ENCODE data around the gene ATG12. TPM values are rescaled to one million over a fixed set of nuclear protein-coding genes. Genes with fewer than 3 reads are reported as not detected.

The ATG12 gene
- total and polyA plus RNA-seq, 2 experiments from 2014 or later, result 52.6 to 109 TPM

DNA sequence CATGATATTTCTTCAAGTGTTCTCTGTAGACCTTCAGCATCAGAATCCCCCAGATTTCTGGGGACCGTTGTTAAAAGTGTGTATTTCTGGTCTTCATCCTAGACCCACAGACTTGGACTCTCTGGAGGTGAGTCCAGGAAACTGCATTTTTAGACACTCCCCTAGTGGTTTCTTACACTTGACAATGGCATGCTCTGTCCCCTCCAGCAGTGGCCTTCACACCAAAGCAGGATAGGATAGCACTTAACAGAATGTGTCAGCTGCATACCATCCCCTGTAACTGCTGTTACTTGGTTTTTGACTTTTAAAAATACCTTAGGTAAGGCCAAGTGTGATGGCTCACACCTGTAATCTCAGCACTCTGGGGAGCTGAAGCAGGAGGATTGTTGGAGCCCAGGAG is 45.7 kb downstream of the ATG12 start (continued):
- TF ChIP-seq ZNF462 (CRISPR knock-in tag; IDR thresholded peaks at IDR 0.05) (no peak), POLR2AphosphoS5 (IDR thresholded peaks at IDR 0.05; ENCODE audit: low read depth) (no peak), REST (IDR thresholded peaks at IDR 0.05; ENCODE audit: unreplicated experiment) (no peak), CTCF (conservative IDR thresholded peaks at IDR 0.05; ENCODE audit: low read depth in 2 of 2) (no peak)

Data from GM23338 (cell line).